Left ventricle myocardium inferior (tissue), 1 donor: Measurements from ENCODE around the gene UXS1. TPM values are rescaled to one million over a fixed set of nuclear protein-coding genes. Genes with fewer than 3 reads are reported as not detected.
"Not testable (repeated sequence)": the region's sequence is repeated elsewhere in the genome, so short reads cannot be mapped to it uniquely, and the experiment has no call there.

ENCODE experiments used
- DNase-seq: peaks from one replicate; pipeline ENCODE4 v3.0.0-alpha.2; 2020
- H3K27ac ChIP-seq: fragments of 200-600 bp; replicated peaks from 2 replicates; pipeline ENCODE4 v1.8.0; 2021
- H3K27me3 ChIP-seq: fragments of 200-600 bp; 2 replicates; pipeline ENCODE4 v1.8.0; 2021; ENCODE audit warnings: low read depth
- H3K36me3 ChIP-seq: fragments of 200-600 bp; 2 replicates; pipeline ENCODE4 v1.8.0; 2021
- H3K4me1 ChIP-seq: fragments of 200-600 bp; 2 replicates; pipeline ENCODE4 v1.8.0; 2021
- H3K4me3 ChIP-seq: fragments of 200-600 bp; 2 replicates; pipeline ENCODE4 v1.8.0; 2021; ENCODE audit warnings: mild to moderate bottlenecking, moderate library complexity
- H3K9me3 ChIP-seq: fragments of 200-600 bp; replicated peaks from 2 replicates; pipeline ENCODE4 v1.8.0; 2021
- intact Hi-C: fragments of 100-400 bp; cut with micrococcal nuclease; formaldehyde crosslinking; loops from one replicate; pipeline ENCODE4 v1.11.0; 2022
- total RNA-seq: library from RNA; stranded (reverse); fragmentation: NEBNext Ultra II Directional; extraction: Animal tissue kit (Norgen Biotek cat#: 25700); gene quantifications from one replicate; pipeline ENCODE4 v1.2.1, GENCODE V29; 2021
- TF ChIP-seq, protein P1 (sequence below): fragments of 200-600 bp; IDR thresholded peaks from 2 replicates; pipeline ENCODE4 v1.8.0; 2021; ENCODE audit warnings: antibody characterized with exemption, mild to moderate bottlenecking, borderline replicate concordance
- donor health status: DM: no; HTN: yes; CAD: no; lungs with severe emphysema.

Gene UXS1
- total RNA-seq, 1 donor from 2014 or later: 26.7 TPM

DNA sequence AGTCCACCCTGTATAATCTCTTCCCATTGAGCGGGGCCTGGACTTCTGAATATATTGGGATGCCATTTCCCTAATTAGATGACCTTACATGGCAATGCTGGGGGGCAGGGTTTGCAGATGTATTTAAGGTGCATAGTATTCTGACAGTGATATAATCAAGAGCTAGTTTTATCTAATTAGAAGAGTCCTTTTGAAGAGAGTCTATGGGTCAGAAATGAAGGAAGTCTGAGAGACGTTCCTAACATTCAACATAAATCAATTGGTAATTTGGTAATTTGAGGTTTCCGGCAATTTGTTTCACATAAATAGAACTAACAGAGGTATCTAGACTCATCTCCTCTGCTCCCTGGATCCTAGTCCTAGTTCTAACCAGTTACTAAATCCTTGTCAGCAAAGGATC is 25.7 kb upstream of the UXS1 start:
- Histone ChIP-seq H3K27me3 (no peaks in the 10 kb centered on the region), H3K36me3 (no peaks in the 10 kb centered on the region), H3K27ac (no peak overlapping the region), H3K4me1 (no peaks in the 10 kb centered on the region), H3K4me3 (no peak overlapping the region), H3K9me3 (no peaks in the 10 kb centered on the region)
- intact Hi-C loops: no loop called here
- no peak for DNase-seq
- TF ChIP-seq, protein P1, sequence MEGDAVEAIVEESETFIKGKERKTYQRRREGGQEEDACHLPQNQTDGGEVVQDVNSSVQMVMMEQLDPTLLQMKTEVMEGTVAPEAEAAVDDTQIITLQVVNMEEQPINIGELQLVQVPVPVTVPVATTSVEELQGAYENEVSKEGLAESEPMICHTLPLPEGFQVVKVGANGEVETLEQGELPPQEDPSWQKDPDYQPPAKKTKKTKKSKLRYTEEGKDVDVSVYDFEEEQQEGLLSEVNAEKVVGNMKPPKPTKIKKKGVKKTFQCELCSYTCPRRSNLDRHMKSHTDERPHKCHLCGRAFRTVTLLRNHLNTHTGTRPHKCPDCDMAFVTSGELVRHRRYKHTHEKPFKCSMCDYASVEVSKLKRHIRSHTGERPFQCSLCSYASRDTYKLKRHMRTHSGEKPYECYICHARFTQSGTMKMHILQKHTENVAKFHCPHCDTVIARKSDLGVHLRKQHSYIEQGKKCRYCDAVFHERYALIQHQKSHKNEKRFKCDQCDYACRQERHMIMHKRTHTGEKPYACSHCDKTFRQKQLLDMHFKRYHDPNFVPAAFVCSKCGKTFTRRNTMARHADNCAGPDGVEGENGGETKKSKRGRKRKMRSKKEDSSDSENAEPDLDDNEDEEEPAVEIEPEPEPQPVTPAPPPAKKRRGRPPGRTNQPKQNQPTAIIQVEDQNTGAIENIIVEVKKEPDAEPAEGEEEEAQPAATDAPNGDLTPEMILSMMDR: no peak

DNA sequence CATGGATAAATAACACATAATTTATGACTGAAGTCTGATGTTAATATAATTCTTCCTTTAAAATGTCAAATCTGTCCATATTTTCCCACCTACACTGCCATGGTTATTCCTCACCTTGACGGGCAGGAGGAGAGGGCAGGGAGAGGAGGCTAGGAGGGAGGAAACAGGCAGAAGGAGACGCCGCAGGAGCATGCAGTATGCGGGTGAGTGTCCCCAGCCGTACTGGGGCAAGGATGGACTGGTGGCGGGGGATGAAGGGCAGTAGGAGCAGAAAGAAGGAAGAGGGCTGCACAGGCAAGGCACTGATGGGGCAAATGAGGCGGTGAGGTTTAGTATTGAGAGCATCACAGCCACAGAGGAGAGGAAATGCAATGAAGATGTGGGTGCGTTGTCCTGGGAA is 25.1 kb upstream of the UXS1 start:
- H3K9me3 ChIP-seq, H3K27ac ChIP-seq, DNase-seq, H3K36me3 ChIP-seq, H3K4me1 ChIP-seq, H3K4me3 ChIP-seq, H3K27me3 ChIP-seq, intact Hi-C loops: not testable (repeated sequence)

DNA sequence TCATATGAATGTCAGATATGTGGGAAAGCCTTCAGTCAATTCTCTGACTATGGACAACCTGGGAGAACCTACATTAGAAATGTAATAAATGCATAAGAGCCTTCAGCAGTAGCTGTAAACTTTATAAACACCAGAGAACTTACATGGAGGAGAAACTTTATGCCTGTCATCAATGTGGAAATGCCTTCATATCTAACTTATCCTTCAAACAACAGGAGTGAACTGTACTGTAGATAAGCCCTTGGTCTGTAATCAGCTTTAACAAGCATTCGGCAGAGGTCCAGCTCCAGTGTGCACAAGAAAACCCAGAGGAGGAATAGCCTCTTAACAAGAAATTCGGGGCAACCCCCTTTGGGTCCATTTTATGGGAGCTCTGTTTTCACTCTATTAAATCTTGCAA is 14.8 kb upstream of the UXS1 start:
- Histone ChIP-seq H3K4me3 (no peak overlapping the region), H3K27me3 (no peaks in the 10 kb centered on the region), H3K9me3 (peaks cover 20% of the 10 kb centered on the region), H3K4me1 (no peaks in the 10 kb centered on the region), H3K27ac (no peak overlapping the region), H3K36me3 (no peaks in the 10 kb centered on the region)
- no peak for DNase-seq
- intact Hi-C loops: no loop called here
- TF ChIP-seq, protein P1: no peak

DNA sequence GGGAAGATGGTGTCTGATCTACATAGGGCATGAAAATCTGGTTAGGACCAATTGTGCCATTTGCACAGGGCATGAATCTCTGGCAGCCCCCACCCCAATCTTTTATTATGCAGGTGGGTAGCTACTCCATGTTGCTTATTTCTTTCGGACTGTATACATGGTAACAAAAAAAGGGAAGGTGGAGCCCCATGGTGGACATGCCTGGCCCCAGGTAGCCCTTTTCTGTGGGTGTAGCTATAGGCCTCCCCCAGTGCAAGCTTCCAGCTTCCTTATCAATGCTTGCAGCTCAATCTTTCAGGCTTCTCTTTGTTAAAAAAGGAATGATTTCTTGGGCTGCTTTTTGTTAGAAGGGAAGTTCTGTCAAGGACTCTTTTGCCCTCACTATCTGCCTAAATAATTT is 14.3 kb upstream of the UXS1 start:
- no peak overlapping the region for H3K4me3 ChIP-seq
- intact Hi-C loops: no loop called here
- H3K9me3 ChIP-seq: peaks cover 20% of the 10 kb centered on the region
- no peak for DNase-seq
- H3K36me3 ChIP-seq: no peaks in the 10 kb centered on the region
- no peaks in the 10 kb centered on the region for H3K4me1 ChIP-seq
- H3K27me3 ChIP-seq: no peaks in the 10 kb centered on the region
- TF ChIP-seq, protein P1: no peak
- no peak overlapping the region for H3K27ac ChIP-seq

DNA sequence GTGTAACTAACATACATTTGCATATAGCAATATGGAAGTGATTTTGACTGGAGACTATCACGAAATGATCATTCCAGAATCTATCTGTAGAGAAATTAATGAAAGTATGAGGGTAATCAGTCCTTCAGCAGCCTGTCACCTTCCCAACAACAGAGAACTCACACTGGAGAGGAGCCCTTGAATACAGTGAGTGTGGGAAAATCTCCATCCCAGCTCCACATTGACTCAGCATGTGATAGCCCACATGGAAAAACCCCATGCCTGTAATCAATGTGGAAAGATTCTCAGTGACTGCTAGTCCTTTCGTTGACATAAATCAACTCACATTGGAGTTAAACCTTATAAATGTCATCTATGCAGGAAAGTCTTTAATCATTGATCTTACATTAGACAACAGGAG is 13.1 kb upstream of the UXS1 start:
- H3K27me3 ChIP-seq: no peaks in the 10 kb centered on the region
- H3K4me3 ChIP-seq: no peak overlapping the region
- H3K9me3 ChIP-seq: peaks cover 20% of the 10 kb centered on the region
- no peaks in the 10 kb centered on the region for H3K36me3 ChIP-seq
- intact Hi-C loops: no loop called here
- TF ChIP-seq, protein P1: no peak
- H3K27ac ChIP-seq: no peak overlapping the region
- H3K4me1 ChIP-seq: no peaks in the 10 kb centered on the region
- DNase-seq: no peak

DNA sequence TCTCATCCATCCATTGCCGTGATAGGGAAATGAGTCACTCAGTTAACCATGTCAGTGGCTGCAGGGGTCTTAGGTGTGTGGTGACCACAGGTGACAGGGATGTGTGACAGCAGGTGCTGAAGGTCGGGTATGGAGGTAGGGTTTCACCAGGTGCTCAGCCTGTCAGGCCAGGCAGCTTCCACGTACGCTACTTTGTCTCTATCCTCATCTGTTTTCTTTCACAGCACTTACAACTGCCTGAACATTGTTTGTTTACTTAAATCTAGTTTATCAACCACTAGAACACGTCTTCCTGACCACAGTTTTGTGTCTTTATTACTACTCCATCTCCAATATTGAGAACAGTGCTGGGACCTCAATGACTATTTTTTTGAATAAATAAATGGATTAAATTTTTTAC is 11.4 kb upstream of the UXS1 start:
- Histone ChIP-seq H3K27ac (no peak overlapping the region), H3K4me3 (no peak overlapping the region), H3K36me3 (no peaks in the 10 kb centered on the region), H3K27me3 (no peaks in the 10 kb centered on the region), H3K9me3 (peaks cover 20% of the 10 kb centered on the region), H3K4me1 (no peaks in the 10 kb centered on the region)
- DNase-seq: no peak
- TF ChIP-seq, protein P1: no peak
- intact Hi-C loops: no loop called here

DNA sequence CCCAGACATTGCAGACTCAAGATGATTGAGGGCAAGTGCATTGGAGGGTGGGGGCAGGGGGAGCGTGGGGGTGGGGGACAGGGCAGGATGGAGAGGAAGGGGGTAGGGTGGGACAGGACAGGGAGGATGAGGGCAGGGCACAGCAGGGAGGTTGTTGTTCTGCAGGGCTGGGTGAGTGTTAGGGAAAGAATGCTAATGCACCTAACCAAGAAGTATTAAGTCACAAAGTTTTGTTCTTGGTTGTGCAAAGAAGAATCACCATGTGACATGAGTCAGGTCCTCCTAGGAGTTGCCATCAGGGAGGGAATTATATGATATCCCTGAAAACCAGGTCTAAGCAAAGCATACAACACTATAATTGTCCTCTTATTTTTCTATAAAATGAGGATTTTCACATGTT is 10.4 kb upstream of the UXS1 start:
- H3K36me3 ChIP-seq, DNase-seq, H3K27me3 ChIP-seq, H3K4me1 ChIP-seq, H3K27ac ChIP-seq, H3K4me3 ChIP-seq, intact Hi-C loops: not testable (repeated sequence)
- peaks cover 12% of the 10 kb centered on the region for H3K9me3 ChIP-seq
